H9 (cell line): Measurements from ENCODE around the gene CIAO1. TPM values are rescaled to one million over a fixed set of nuclear protein-coding genes. Genes with fewer than 3 reads are reported as not detected.

Source experiments
- DNase-seq: peaks from one replicate; pipeline ENCODE4 v3.0.0-alpha.2; 2017
- H2AFZ ChIP-seq: one replicate; pipeline ENCODE4 v1.6.1; 2013; ENCODE audit warnings: mild to moderate bottlenecking, low read length, control low read depth, moderate library complexity
- H2AK5ac ChIP-seq: 2 replicates; pipeline ENCODE4 v1.6.1; 2013; ENCODE audit warnings: low read length, control low read depth, mixed read lengths; ENCODE audit not compliant: insufficient read length
- H2BK120ac ChIP-seq: one replicate; pipeline ENCODE4 v1.6.1; 2013; ENCODE audit warnings: low read depth, mild to moderate bottlenecking, low read length, control low read depth, inconsistent platforms; ENCODE audit not compliant: poor library complexity, severe bottlenecking
- H2BK12ac ChIP-seq: 2 replicates; pipeline ENCODE4 v1.6.1; 2013; ENCODE audit warnings: low read length, control low read depth, mixed read lengths, low read depth; ENCODE audit not compliant: insufficient read length
- H2BK15ac ChIP-seq: 2 replicates; pipeline ENCODE4 v1.6.1; 2013; ENCODE audit warnings: low read depth, low read length, control low read depth
- H2BK20ac ChIP-seq: one replicate; pipeline ENCODE4 v1.6.1; 2013; ENCODE audit warnings: low read depth, mild to moderate bottlenecking, low read length, control low read depth, inconsistent platforms; ENCODE audit not compliant: poor library complexity, severe bottlenecking
- H2BK5ac ChIP-seq: 2 replicates; pipeline ENCODE4 v1.6.1; 2013; ENCODE audit warnings: low read length, control low read depth, mixed read lengths; ENCODE audit not compliant: insufficient read length
- H3K14ac ChIP-seq: 2 replicates; pipeline ENCODE4 v1.6.1; 2013; ENCODE audit warnings: low read length, control low read depth; ENCODE audit not compliant: insufficient read depth
- H3K18ac ChIP-seq: 2 replicates; pipeline ENCODE4 v1.6.1; 2013; ENCODE audit warnings: low read depth, mild to moderate bottlenecking, mixed read lengths, low read length, control low read depth; ENCODE audit not compliant: insufficient read length
- H3K23ac ChIP-seq: 2 replicates; pipeline ENCODE4 v1.6.1; 2013; ENCODE audit warnings: low read length, control low read depth, mixed read lengths, low read depth; ENCODE audit not compliant: insufficient read length
- H3K23me2 ChIP-seq: 2 replicates; pipeline ENCODE4 v1.6.1; 2013; ENCODE audit warnings: low read depth, mild to moderate bottlenecking, mixed read lengths, low read length, control low read depth; ENCODE audit not compliant: insufficient read length, poor library complexity, severe bottlenecking
- H3K27ac ChIP-seq: 2 replicates; pipeline ENCODE4 v1.5.1; 2013; ENCODE audit warnings: low read length, control low read depth, mixed read lengths, low read depth; ENCODE audit not compliant: insufficient read length
- H3K27me3 ChIP-seq: 2 replicates; pipeline ENCODE4 v1.6.1; 2013; ENCODE audit warnings: low read length, control low read depth, inconsistent platforms; ENCODE audit not compliant: insufficient read depth
- H3K4ac ChIP-seq: 2 replicates; pipeline ENCODE4 v1.6.1; 2013; ENCODE audit warnings: low read depth, mild to moderate bottlenecking, control low read depth, inconsistent platforms, low read length, moderate library complexity
- H3K4me1 ChIP-seq: 2 replicates; pipeline ENCODE4 v1.6.1; 2013; ENCODE audit warnings: low read length, control low read depth, inconsistent platforms; ENCODE audit not compliant: insufficient read depth
- H3K4me2 ChIP-seq: 2 replicates; pipeline ENCODE4 v1.6.1; 2013; ENCODE audit warnings: low read length, control low read depth, mixed read lengths; ENCODE audit not compliant: insufficient read length, insufficient read depth
- H3K56ac ChIP-seq: 2 replicates; pipeline ENCODE4 v1.6.1; 2013; ENCODE audit warnings: low read depth, mild to moderate bottlenecking, mixed read lengths, low read length, control low read depth; ENCODE audit not compliant: insufficient read length
- H3K79me1 ChIP-seq: 2 replicates; pipeline ENCODE4 v1.6.1; 2013; ENCODE audit warnings: low read depth, mild to moderate bottlenecking, moderate library complexity, low read length, control low read depth, inconsistent platforms; ENCODE audit not compliant: insufficient read depth, poor library complexity, severe bottlenecking
- H3K79me2 ChIP-seq: 2 replicates; pipeline ENCODE4 v1.6.1; 2013; ENCODE audit warnings: low read length, control low read depth, inconsistent platforms; ENCODE audit not compliant: insufficient read depth
- H3K9ac ChIP-seq: 2 replicates; pipeline ENCODE4 v1.6.1; 2013; ENCODE audit warnings: low read length, control low read depth, mixed read lengths; ENCODE audit not compliant: insufficient read length; ENCODE audit errors: extremely low read depth
- H3K9me3 ChIP-seq: one replicate; pipeline ENCODE4 v1.6.1; 2013; ENCODE audit warnings: low read depth, low read length, inconsistent platforms; ENCODE audit not compliant: control insufficient read depth
- H3T11ph ChIP-seq: one replicate; pipeline ENCODE4 v1.6.1; 2013; ENCODE audit warnings: mild to moderate bottlenecking, low read length, control low read depth, inconsistent platforms
- H4K20me1 ChIP-seq: one replicate; pipeline ENCODE4 v1.6.1; 2013; ENCODE audit not compliant: control insufficient read depth, insufficient read length, insufficient read depth
- H4K5ac ChIP-seq: 2 replicates; pipeline ENCODE4 v1.6.1; 2013; ENCODE audit warnings: low read depth, mild to moderate bottlenecking, mixed read lengths, low read length, control low read depth; ENCODE audit not compliant: insufficient read length
- H4K8ac ChIP-seq: replicated peaks from 2 replicates; pipeline ENCODE4 v1.6.1; 2013; ENCODE audit warnings: low read length, control low read depth, mixed read lengths, low read depth; ENCODE audit not compliant: insufficient read length
- H4K91ac ChIP-seq: 2 replicates; pipeline ENCODE4 v1.6.1; 2013; ENCODE audit warnings: low read depth, mild to moderate bottlenecking, moderate library complexity, mixed read lengths, low read length, control low read depth; ENCODE audit not compliant: insufficient read length
- H3K27ac Mint-ChIP-seq, 3 experiments: 2 replicates in 2 of 3; 3 replicates in 1 of 3; pipeline ENCODE4 v1.8.0; 2020 to 2021; ENCODE audit warnings: mixed read lengths in 3 of 3, mild to moderate bottlenecking in 1 of 3, moderate library complexity in 1 of 3
- H3K27me3 Mint-ChIP-seq: 2 replicates; pipeline ENCODE4 v1.8.0; 2021; ENCODE audit warnings: low read depth, mild to moderate bottlenecking, moderate library complexity, mixed read lengths
- H3K36me3 Mint-ChIP-seq, 3 experiments: 2 replicates in 2 of 3; 3 replicates in 1 of 3; pipeline ENCODE4 v1.8.0; 2020 to 2021; ENCODE audit warnings: low read depth in 3 of 3, mixed read lengths in 3 of 3; ENCODE audit not compliant: insufficient read depth in 1 of 3
- H3K4me1 Mint-ChIP-seq, 2 experiments: 2 replicates each; pipeline ENCODE4 v1.8.0; 2020; ENCODE audit warnings: mixed read lengths in 2 of 2
- H3K4me3 Mint-ChIP-seq, 2 experiments: 2 replicates in 1 of 2; 3 replicates in 1 of 2; pipeline ENCODE4 v1.8.0; 2020 to 2021; ENCODE audit warnings: mild to moderate bottlenecking in 2 of 2, mixed read lengths in 2 of 2, moderate library complexity in 1 of 2
- H3K9me3 Mint-ChIP-seq, 2 experiments: 2 replicates in 1 of 2; 3 replicates in 1 of 2; pipeline ENCODE4 v1.8.0; 2020; ENCODE audit warnings: mild to moderate bottlenecking in 2 of 2, mixed read lengths in 2 of 2, moderate library complexity in 1 of 2
- CTCF ChIP-seq: fragments of 200-600 bp; sonication (generic); conservative IDR thresholded peaks from 3 replicates; pipeline ENCODE4 v1.8.0; 2021; ENCODE audit warnings: antibody characterized with exemption, mild to moderate bottlenecking
- WGBS: extraction: QIAGEN DNeasy Blood & Tissue Kit; methylation state at CpG from one replicate; pipeline ENCODE4 v1.1.7; 2013; ENCODE audit warnings: missing lambda C conversion rate, low lambda C conversion rate, mixed read lengths; ENCODE audit not compliant: insufficient read length; ENCODE audit errors: extremely low coverage; 5-methylcytosine and 5-hydroxymethylcytosine counted together
- total RNA-seq: library from RNA; stranded (reverse); gene quantifications from 2 replicates; pipeline ENCODE4 v1.2.1, GENCODE V29; 2021

Gene CIAO1
- total RNA-seq, 1 experiment from 2014 or later: 67.6 TPM

DNA sequence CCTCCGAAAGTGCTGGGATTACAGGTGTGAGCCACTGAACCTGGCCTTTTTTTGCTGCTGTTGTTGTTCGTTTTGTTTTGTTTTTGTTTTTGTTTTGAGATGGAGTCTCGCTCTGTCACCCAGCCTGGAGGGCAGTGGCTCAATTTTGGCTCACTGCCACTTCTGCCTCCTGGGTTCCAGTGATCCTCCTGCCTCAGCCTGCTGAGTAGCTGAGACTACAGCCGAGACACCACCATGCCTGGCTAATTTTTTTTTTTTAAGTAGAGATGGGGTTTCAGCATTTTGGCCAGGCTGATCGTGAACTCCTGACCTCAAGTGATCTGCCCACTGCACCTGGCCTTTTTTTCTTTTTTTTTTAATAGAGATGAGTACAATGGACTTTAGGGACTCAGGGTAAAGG, 22.2 kb upstream of the CIAO1 start:
- Histone ChIP-seq H2AK5ac (no peak overlapping the region), H3K27ac (no peak overlapping the region), H3K27me3 (no peaks in the 10 kb centered on the region), H2BK120ac (no peak overlapping the region), H3K56ac (no peak overlapping the region), H3T11ph (no peak overlapping the region), H4K91ac (no peak overlapping the region), H3K4ac (no peak overlapping the region), H3K4me2 (no peak overlapping the region), H3K79me2 (no peaks in the 10 kb centered on the region), H2BK15ac (no peak overlapping the region), H2BK12ac (no peak overlapping the region), H3K9ac (no peak overlapping the region), H3K23ac (no peak overlapping the region), H3K79me1 (no peaks in the 10 kb centered on the region), H4K5ac (no peak overlapping the region), H3K4me1 (no peaks in the 10 kb centered on the region), H4K20me1 (no peaks in the 10 kb centered on the region), H4K8ac (no peak overlapping the region), H2AFZ (no peak overlapping the region), H3K14ac (no peak overlapping the region), H3K9me3 (no peaks in the 10 kb centered on the region), H2BK20ac (no peak overlapping the region), H2BK5ac (no peak overlapping the region), H3K18ac (no peak overlapping the region), H3K23me2 (no peaks in the 10 kb centered on the region)
- peaks cover 9% of the 10 kb centered on the region in 2 experiments for H3K4me1 Mint-ChIP-seq
- no peaks in the 10 kb centered on the region for H3K9me3 Mint-ChIP-seq
- no peaks in the 10 kb centered on the region for H3K36me3 Mint-ChIP-seq
- DNase-seq: no peak
- WGBS: no CpG with 5 or more reads among the region's 5 CpGs
- H3K27ac Mint-ChIP-seq: no peak overlapping the region
- no peaks in the 10 kb centered on the region; the same call in 1 of the 2 replicates for H3K27me3 Mint-ChIP-seq
- TF ChIP-seq CTCF: no peak
- H3K4me3 Mint-ChIP-seq: no peak overlapping the region; a peak in 1 of 5 replicates
